ENCODE measurements around the gene VPS11. TPM values are rescaled to one million over a fixed set of nuclear protein-coding genes. Genes with fewer than 3 reads are reported as not detected.

Gene VPS11
- total RNA-seq, 1 donor, result 24.6 TPM

DNA sequence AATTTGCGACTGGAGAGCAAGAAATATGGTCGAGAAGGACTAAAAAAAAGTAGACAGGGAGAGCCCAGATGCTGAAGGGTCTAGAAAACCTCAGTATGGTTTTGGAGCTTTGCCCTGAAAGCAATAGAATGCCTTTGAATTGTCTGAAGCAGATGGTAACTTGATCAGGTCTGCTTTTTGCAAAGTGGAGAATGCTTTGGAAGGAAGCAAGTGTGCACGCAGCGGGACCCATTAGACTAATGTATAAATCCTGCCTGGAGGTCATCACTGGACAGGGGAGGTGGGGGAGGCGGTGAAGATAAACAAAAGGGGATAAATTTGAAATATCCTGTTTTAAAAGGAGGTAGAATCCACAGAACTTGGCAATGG, 53.0 kb downstream of the VPS11 start:
- peak overlapping the region; percentile 64 for H3K4me3 ChIP-seq (ENCODE audit: low read depth, low read length)
- no peak for TF ChIP-seq CTCF (IDR thresholded peaks at IDR 0.05; ENCODE audit: insufficient read depth, low read depth, low read length)
- DNase-seq (ENCODE audit: low read depth), result peak; percentile 20

- peak; percentile 98 for DNase-seq (ENCODE audit: low read depth)
- H3K4me3 ChIP-seq (ENCODE audit: low read depth, low read length), result peak within 1 kb of the TSS; percentile 98
- no peak for TF ChIP-seq CTCF (IDR thresholded peaks at IDR 0.05; ENCODE audit: insufficient read depth, low read depth, low read length)
These were observed 53.6 kb downstream of the VPS11 start, which contains the start of gene HINFP for GRCh38 chr11:119121008-119121810. TSS of gene HINFP (plus strand) at chr11:119121580. CDS start at chr11:119126945, 5,365 bp downstream.

DNA sequence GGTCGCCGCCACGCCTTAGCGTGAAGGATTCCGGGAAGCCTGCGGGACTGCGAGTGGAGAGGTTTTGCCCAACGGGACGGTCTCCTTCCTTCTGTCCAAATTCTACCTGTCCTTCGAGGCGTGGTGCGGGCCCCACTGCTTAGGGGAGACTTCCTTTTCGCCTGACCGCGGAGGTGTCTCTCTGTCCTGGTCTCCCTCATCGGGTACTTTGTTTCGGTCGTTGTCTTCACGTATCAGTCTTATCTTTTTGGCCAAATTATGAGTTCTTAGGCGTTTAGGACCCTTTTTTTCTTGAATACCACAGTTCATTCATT, 54.1 kb downstream of the VPS11 start:
- peak overlapping the region; percentile 98 for H3K4me3 ChIP-seq (ENCODE audit: low read depth, low read length)
- TF ChIP-seq CTCF (IDR thresholded peaks at IDR 0.05; ENCODE audit: insufficient read depth, low read depth, low read length), result no peak
- DNase-seq (ENCODE audit: low read depth), result no peak

DNA sequence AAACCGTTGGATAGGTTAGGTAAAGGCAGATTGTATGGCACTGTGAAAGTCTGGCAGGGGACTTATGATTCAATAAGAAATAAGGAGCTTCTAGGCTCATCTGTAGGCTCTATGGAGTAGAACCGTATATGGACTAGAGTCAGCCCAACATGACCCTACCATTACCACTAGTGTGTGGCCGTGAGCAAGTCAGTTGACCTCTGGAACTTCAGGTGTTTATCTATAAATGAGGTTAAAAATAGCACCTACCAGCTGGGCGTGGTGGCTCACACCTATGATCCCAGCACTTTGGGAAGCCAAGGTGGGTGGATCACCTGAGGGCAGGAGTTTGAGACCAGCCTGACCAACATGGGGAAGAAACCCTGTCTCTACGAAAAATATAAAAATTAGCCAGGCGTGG, 58.2 kb downstream of the VPS11 start:
- DNase-seq (ENCODE audit: low read depth), result no peak
- no peak overlapping the region for H3K4me3 ChIP-seq (ENCODE audit: low read depth, low read length)
- no peak for TF ChIP-seq CTCF (IDR thresholded peaks at IDR 0.05; ENCODE audit: insufficient read depth, low read depth, low read length)

DNA sequence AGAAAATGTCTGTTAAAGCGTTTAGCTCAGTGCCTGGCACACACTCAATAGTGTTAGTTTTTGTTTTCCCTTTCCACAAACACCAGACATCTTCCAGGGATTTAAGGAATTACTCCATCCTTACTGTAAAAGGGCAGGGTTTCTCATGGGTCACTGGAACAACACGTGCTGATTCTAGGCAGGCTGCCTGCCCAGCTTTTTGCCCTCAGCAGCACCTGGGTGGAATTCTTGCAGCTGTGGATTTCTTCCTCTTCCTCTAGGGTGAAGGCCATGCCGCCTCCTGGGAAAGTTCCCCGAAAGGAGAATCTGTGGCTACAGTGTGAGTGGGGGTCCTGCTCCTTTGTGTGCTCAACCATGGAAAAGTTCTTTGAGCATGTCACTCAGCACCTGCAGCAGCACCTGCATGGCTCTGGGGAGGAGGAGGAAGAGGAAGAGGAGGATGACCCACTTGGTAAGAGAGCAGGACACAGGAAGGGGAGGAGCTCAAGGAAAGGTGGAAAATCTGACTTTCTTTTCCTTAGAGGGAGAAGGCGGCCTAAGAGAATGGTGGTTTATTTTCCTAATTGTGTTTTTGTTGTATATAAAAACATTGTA, 59.2 kb downstream of the VPS11 start:
- H3K4me3 ChIP-seq (ENCODE audit: low read depth, low read length), result no peak overlapping the region
- no peak for TF ChIP-seq CTCF (IDR thresholded peaks at IDR 0.05; ENCODE audit: insufficient read depth, low read depth, low read length)
- peak; percentile 43 for DNase-seq (ENCODE audit: low read depth)

- peak; percentile 14 for TF ChIP-seq CTCF (IDR thresholded peaks at IDR 0.05; ENCODE audit: insufficient read depth, low read depth, low read length)
- DNase-seq (ENCODE audit: low read depth), result peak; percentile 68
- no peak overlapping the region for H3K4me3 ChIP-seq (ENCODE audit: low read depth, low read length)
These were observed 63.0 kb downstream of the VPS11 start for GRCh38 chr11:119130662-119131061.

Other genes starting within 250 kb of the VPS11 start
- gene CXCR5, start 183.9 kb upstream of the VPS11 start, total RNA-seq, result not detected in 2 replicates
- gene BCL9L, start 141.9 kb upstream of the VPS11 start, total RNA-seq, result 28.9 and 29.0 TPM in 2 replicates
- gene UPK2, start 111.5 kb upstream of the VPS11 start, total RNA-seq, result not detected in 2 replicates
- not detected in 2 replicates for gene FOXR1, start 96.1 kb upstream of the VPS11 start, total RNA-seq
- 34.5 and 42.8 TPM in 2 replicates for gene CENATAC, start 69.7 kb upstream of the VPS11 start, total RNA-seq
- gene RPS25, start 49.5 kb upstream of the VPS11 start, total RNA-seq, result 886 and 914 TPM in 2 replicates
- gene TRAPPC4, start 49.1 kb upstream of the VPS11 start, total RNA-seq, result 55.4 and 94.6 TPM in 2 replicates
- gene SLC37A4, start 36.9 kb upstream of the VPS11 start, total RNA-seq, result 9.5 and 13.2 TPM in 2 replicates
- 155 and 174 TPM in 2 replicates for gene HYOU1, start 10.6 kb upstream of the VPS11 start, total RNA-seq
- gene HMBS, start 17.1 kb downstream of the VPS11 start, total RNA-seq, result 11.2 and 13.2 TPM in 2 replicates
- 21.3 and 29.4 TPM in 2 replicates for gene DPAGT1, start 34.0 kb downstream of the VPS11 start, total RNA-seq
- gene C2CD2L, start 39.5 kb downstream of the VPS11 start, total RNA-seq, result 4.5 and 5.6 TPM in 2 replicates
- gene HINFP, start 53.8 kb downstream of the VPS11 start, total RNA-seq, result 18.6 and 20.3 TPM in 2 replicates
- gene ABCG4, start 81.2 kb downstream of the VPS11 start, total RNA-seq, result under 0.01 and 0.86 TPM in 2 replicates
- gene NLRX1, start 100.9 kb downstream of the VPS11 start, total RNA-seq, result 16.4 and 17.7 TPM in 2 replicates
- gene NHERF4, start 117.7 kb downstream of the VPS11 start, total RNA-seq, result not detected in 2 replicates
- gene CBL, start 138.5 kb downstream of the VPS11 start, total RNA-seq, result 13.2 and 20.7 TPM in 2 replicates
- 77.3 and 86.4 TPM in 2 replicates for gene MCAM, start 249.3 kb downstream of the VPS11 start, total RNA-seq